HepG2 (cell line): ENCODE data around the gene CCDC201. TPM values are rescaled to one million over a fixed set of nuclear protein-coding genes. Genes with fewer than 3 reads are reported as not detected.

Experiments
- E2F1 ChIP-seq: sonication (generic); formaldehyde crosslinking; IDR thresholded peaks from 2 replicates; pipeline ENCODE4 v1.5.0; 2020; ENCODE audit warnings: missing genetic modification reagents
- FOSL2 ChIP-seq: sonication (generic); formaldehyde crosslinking; IDR thresholded peaks from 2 replicates; pipeline ENCODE4 v1.4.0; 2020; ENCODE audit warnings: missing genetic modification reagents
- GLMP ChIP-seq: sonication (generic); formaldehyde crosslinking; IDR thresholded peaks from 2 replicates; pipeline ENCODE4 v1.9.0; 2021; ENCODE audit warnings: missing genetic modification reagents, mild to moderate bottlenecking, borderline replicate concordance
- HMGA1 ChIP-seq: sonication (generic); formaldehyde crosslinking; conservative IDR thresholded peaks from 2 replicates; pipeline ENCODE4 v1.4.0; 2020; ENCODE audit warnings: missing genetic modification reagents
- HNRNPUL1 ChIP-seq: fragments of 200-400 bp; formaldehyde crosslinking; IDR thresholded peaks from 2 replicates; pipeline ENCODE4 v1.6.1; 2017; ENCODE audit warnings: low read depth, mild to moderate bottlenecking, low read length, moderate library complexity
- PTBP1 ChIP-seq: fragments of 200-400 bp; formaldehyde crosslinking; IDR thresholded peaks from 2 replicates; pipeline ENCODE4 v1.6.1; 2018; ENCODE audit warnings: low read length, low read depth; ENCODE audit not compliant: poor library complexity, severe bottlenecking
- SRF ChIP-seq: IDR thresholded peaks from 2 replicates; pipeline ENCODE4 v1.6.1; 2011; ENCODE audit warnings: mild to moderate bottlenecking, low read depth, low read length, moderate library complexity
- SRSF9 ChIP-seq: fragments of 200-400 bp; formaldehyde crosslinking; IDR thresholded peaks from 2 replicates; pipeline ENCODE4 v1.6.1; 2018; ENCODE audit warnings: borderline replicate concordance, mild to moderate bottlenecking, low read depth, low read length; ENCODE audit not compliant: insufficient read depth, poor library complexity, severe bottlenecking
- TP53 ChIP-seq: sonication (generic); formaldehyde crosslinking; conservative IDR thresholded peaks from 2 replicates; pipeline ENCODE4 v1.4.0; 2020; ENCODE audit warnings: missing genetic modification reagents
- ZNF275 ChIP-seq: sonication (generic); formaldehyde crosslinking; IDR thresholded peaks from 2 replicates; pipeline ENCODE4 v1.8.0; 2022; ENCODE audit warnings: missing genetic modification reagents, mild to moderate bottlenecking, inconsistent platforms, borderline replicate concordance
- ZNF33A ChIP-seq: sonication (generic); formaldehyde crosslinking; IDR thresholded peaks from 2 replicates; pipeline ENCODE4 v1.5.1; 2020; ENCODE audit warnings: missing genetic modification reagents, mild to moderate bottlenecking, moderate library complexity, borderline replicate concordance
- ZNF430 ChIP-seq: sonication (generic); formaldehyde crosslinking; IDR thresholded peaks from 2 replicates; pipeline ENCODE4 v1.9.0; 2021; ENCODE audit warnings: mild to moderate bottlenecking, missing genetic modification reagents
- ZNF646 ChIP-seq: sonication (generic); formaldehyde crosslinking; IDR thresholded peaks from 2 replicates; pipeline ENCODE4 v1.9.0; 2021; ENCODE audit warnings: mild to moderate bottlenecking, missing genetic modification reagents
- ZNF891 ChIP-seq: sonication (generic); formaldehyde crosslinking; IDR thresholded peaks from 2 replicates; pipeline ENCODE4 v1.5.0; 2020; ENCODE audit warnings: mild to moderate bottlenecking, missing genetic modification reagents
- polyA plus RNA-seq, 8 experiments: library from polyadenylated mRNA; depleted of rRNA in 3 of 8; stranded (reverse) in 7 of 8; unstranded in 1 of 8; fragments of >200 nt; fragmentation: Illumina TruSeq in 4 of 8; extraction: Trizol in 4 of 8; gene quantifications; 2 replicates each; pipeline versions ENCODE4 v1.2.1 to v1.2.3, GENCODE V29; 2011 to 2016; ENCODE audit warnings: low read depth in 4 of 8, missing spikeins in 1 of 8, mixed read lengths in 1 of 8; ENCODE audit not compliant: insufficient read depth in 1 of 8
- total RNA-seq, 5 experiments: library from RNA; depleted of rRNA; stranded (reverse); fragments of >200 nt; fragmentation: Illumina TruSeq; extraction: Trizol; gene quantifications; 2 replicates each; pipeline ENCODE4 v1.2.3, GENCODE V29; 2016; ENCODE audit warnings: low read depth in 1 of 5

Gene CCDC201
- total and polyA plus RNA-seq, 2 of the 13 experiments (the other 11 are each of a cell fraction or from before 2014, with no cell fraction given) = 0.92 TPM; not detected in 1

GRCh38 chr7:45893374-45893995 is 20.6 kb upstream of the CCDC201 start (continued):
- no peak for TF ChIP-seq SRSF9
- no peak; the same call in 1 of the 2 replicates for TF ChIP-seq ZNF33A (CRISPR knock-in tag)
- no peak for TF ChIP-seq PTBP1
- peak; percentile 52 for TF ChIP-seq FOSL2 (CRISPR knock-in tag)
- peak; percentile 59; the same call in 1 of the 2 replicates for TF ChIP-seq ZNF430
- TF ChIP-seq ZNF646 = no peak
- TF ChIP-seq TP53 (CRISPR knock-in tag) = no peak
- no peak for TF ChIP-seq SRF
- TF ChIP-seq HNRNPUL1 = no peak
- TF ChIP-seq ZNF891 (CRISPR knock-in tag) = 0 out of 2 replicates have a peak, but pooled peaks have one; percentile 49
- TF ChIP-seq GLMP (CRISPR knock-in tag) = no peak
- no peak for TF ChIP-seq HMGA1 (CRISPR knock-in tag)
- 0 out of 2 replicates have a peak, but pooled peaks have one; percentile 22 for TF ChIP-seq E2F1 (CRISPR knock-in tag)
- TF ChIP-seq ZNF275 (CRISPR knock-in tag) = no peak
